ENCODE results near the gene COL9A3.

- TF ChIP-seq, protein P1, sequence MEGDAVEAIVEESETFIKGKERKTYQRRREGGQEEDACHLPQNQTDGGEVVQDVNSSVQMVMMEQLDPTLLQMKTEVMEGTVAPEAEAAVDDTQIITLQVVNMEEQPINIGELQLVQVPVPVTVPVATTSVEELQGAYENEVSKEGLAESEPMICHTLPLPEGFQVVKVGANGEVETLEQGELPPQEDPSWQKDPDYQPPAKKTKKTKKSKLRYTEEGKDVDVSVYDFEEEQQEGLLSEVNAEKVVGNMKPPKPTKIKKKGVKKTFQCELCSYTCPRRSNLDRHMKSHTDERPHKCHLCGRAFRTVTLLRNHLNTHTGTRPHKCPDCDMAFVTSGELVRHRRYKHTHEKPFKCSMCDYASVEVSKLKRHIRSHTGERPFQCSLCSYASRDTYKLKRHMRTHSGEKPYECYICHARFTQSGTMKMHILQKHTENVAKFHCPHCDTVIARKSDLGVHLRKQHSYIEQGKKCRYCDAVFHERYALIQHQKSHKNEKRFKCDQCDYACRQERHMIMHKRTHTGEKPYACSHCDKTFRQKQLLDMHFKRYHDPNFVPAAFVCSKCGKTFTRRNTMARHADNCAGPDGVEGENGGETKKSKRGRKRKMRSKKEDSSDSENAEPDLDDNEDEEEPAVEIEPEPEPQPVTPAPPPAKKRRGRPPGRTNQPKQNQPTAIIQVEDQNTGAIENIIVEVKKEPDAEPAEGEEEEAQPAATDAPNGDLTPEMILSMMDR (conservative IDR thresholded peaks at IDR 0.05; ENCODE audit: low read length) = peak; percentile 83
- TF ChIP-seq EZH2phosphoT487 (IDR thresholded peaks at IDR 0.05; ENCODE audit: borderline replicate concordance) = no peak
These were observed 6.2 kb downstream of the COL9A3 start for GRCh38 chr20:62822788-62823651.

Data from Loucy (cell line).